Left kidney (tissue), 2 donors: ENCODE measurements around the gene NIT1. TPM values are rescaled to one million over a fixed set of nuclear protein-coding genes. Genes with fewer than 3 reads are reported as not detected.
"Not testable (repeated sequence)": the region's sequence is repeated elsewhere in the genome, so short reads cannot be mapped to it uniquely, and the experiment has no call there.

ENCODE experiments used
- DNase-seq: peaks from one replicate; pipeline ENCODE4 v3.0.0-alpha.2; 2013
- polyA plus RNA-seq: library from polyadenylated mRNA; unstranded; fragments of 120-200 nt; gene quantifications from one replicate; pipeline ENCODE4 v1.2.1, GENCODE V29; 2013; ENCODE audit not compliant: insufficient read length

Gene NIT1
- polyA plus RNA-seq, 1 donor: 50.5 TPM

DNA sequence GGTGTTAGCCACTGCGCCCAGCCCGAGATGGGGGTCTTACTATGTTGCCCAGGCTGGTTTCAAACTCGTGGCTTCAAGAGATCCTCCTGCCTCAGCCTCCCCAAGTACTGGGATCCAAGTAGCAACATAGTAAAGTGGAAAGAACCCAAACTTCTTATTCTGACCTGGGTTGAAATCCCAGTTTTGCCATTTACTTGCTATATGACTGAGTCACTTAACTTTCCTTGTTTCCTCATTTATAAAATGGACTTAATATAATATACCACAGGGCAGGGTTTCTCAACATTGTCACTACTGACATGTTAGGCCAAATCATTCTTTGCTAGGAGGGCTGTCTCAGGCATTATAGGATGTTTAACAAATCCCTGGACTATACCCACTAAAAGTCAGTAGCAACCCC lies 6.8 kb upstream of the NIT1 start:
- no peak for DNase-seq

DNA sequence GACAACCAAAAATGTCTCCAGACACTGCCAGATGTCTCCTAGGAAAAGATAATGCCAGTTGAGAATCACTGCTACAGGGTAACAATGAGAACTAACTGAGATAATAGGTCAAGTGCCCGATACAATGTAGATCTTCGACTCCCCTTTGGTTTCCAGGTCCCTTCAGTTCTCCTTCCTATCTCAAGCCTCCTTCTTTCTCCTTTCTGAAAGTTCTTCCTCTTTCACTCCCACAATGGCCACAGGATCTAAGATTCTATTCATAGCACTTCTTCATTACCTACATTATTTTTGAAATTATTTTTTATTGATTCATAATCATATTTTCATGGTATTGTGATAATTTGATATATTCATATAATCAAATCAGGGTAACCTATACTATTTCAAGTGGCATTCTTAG lies 6.4 kb upstream of the NIT1 start:
- no peak for DNase-seq

DNA sequence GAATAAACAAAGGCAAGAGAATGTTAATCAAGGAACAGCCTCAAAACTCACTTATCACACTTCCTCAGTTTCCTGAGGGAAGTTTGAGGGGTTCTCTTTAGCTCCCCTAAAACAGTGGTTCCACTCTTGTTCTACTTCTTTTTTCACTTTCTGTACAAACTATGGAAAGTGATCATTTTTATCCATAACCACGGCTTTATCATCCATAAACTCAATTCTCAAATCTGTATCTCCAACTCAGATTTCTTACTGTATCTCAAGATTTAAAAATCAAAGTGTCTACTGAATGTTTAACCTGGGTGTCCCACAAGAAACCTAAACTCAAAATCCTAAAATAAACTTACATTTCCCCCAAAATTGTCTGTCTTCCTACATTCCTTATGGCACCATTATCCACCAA lies 4.0 kb upstream of the NIT1 start:
- no peak for DNase-seq

DNA sequence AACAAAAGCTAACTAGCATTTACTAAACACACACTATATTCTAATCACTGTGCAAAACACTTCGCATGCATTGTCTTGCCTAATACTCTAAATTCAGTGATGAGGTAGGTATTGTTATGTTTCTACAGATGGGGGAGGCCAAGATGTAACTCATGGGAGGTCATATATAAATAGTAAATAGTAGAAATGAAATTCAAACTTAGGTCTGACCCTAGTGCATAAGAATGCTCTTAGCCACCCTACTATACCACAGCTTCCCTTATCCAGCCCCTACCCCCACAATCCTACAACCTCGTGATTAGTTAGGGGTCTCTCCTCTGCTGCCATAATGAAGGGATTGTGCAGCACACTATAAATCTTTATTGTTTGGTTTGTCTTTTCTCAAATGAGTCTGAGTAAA lies 3.3 kb upstream of the NIT1 start:
- DNase-seq: no peak

DNA sequence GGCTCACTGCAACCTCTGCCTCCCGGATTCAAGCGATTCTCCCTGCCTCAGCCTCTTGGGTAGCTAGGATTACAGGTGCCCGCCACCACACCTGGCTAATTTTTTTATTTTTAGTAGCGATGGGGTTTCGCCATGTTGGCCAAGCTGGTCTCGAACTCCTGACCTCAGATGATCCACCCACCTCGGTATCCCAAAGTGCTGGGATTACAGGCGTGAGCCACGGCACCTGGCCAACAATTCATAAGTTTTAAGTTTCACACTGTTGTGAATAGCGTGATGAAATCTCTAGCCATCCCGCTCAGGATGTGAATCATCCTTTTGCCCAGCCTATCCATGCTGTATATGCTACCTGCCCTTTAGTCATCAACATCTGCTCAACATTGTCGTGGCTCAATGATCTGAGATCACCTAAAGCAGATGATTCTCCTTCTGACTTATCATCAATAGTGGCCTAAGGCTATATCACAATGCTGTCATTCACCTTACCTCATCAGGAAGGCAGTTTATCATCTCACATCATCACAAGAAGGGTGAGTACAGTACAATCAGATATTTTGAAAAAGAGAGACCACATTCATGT lies 2.7 kb upstream of the NIT1 start:
- no peak for DNase-seq

DNA sequence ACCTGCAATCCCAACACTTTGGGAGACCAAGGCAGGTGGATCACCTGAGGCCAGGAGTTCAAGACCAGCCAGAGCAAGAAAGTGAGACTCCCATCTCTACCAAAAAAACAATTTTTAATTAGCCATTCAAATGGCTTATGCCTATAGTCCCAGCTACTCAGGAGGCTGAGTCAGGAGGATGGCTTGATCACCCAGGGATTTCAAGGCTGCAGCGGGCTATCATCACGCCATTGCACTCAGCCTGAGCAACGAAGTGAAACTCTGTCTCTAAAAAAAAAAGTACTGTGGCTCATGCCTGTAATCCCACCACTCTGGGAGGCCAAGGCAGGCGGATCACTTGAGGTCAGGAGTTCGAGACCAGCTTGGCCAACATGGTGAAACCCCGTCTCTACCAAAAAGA lies 1.9 kb upstream of the NIT1 start:
- not testable (repeated sequence) for DNase-seq

DNA sequence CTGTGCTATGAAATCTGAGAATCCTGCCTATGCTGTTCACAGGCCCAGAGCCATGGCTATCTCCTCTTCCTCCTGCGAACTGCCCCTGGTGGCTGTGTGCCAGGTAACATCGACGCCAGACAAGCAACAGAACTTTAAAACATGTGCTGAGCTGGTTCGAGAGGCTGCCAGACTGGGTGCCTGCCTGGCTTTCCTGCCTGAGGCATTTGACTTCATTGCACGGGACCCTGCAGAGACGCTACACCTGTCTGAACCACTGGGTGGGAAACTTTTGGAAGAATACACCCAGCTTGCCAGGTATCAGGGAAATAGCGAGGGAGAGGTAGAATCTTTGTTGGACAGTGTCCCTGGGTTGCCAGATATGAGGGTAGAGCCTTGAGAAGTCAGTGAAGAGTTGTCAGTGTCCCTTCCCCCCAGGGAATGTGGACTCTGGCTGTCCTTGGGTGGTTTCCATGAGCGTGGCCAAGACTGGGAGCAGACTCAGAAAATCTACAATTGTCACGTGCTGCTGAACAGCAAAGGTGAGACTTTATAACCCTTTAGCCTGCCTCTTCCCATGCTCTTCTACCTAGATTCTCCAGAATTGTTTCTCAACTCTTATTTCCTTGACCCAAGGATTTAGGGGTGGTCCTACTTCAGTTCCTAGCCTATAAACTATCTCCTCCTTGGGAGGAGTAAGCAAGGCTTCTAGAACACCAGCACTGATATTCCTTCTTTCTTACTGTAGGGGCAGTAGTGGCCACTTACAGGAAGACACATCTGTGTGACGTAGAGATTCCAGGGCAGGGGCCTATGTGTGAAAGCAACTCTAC lies 1.4 kb downstream of the NIT1 start:
- DNase-seq: peak; percentile 41

DNA sequence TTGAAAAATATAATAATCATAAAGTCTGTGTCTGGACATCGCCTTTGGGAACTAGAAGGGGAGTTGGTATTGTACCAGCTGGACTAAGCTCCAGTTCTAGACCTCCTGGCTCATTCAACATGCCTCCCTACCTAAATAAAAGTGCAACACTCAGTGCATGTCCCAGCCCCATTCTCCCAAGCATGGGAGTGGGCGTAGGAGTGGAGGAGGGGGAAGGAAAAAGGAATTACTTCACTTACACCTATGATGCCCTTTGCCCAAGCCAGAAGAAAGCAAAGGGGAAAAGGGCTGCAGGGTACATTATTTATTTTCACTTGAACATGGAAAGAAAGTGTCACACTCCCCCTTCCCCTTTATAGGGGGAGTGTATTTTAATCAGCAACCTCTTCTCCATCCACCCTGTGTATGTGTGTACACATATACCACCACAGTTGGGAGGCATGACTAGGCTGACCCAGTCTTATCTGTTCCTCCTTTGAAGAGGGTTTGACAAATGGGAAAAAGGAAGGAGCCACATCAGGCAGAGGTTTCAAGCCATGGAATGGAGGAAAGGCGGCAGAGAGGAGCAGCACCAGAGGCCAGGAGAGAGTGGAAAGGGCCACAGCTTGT lies 3.2 kb downstream of the NIT1 start:
- no peak for DNase-seq

DNA sequence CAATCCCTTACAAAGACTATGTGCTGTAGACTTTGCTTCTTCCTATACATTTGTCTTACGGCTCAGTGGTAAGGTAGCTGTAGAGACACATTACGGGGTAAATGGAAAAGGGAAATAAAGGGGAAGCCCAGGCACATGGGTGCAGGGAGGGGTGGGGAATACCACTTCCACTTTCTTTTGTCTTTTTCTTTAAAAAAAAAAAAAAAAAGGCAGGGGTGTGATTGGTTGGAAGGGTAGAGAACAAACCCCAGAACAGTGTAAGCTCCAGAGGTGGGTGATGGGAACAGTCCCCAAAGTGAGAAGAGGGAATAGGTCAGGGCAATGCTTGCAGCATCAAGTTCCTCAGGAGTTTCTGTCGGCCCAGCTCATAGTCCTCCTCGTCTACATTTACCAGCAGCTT lies 3.9 kb downstream of the NIT1 start:
- DNase-seq: no peak

DNA sequence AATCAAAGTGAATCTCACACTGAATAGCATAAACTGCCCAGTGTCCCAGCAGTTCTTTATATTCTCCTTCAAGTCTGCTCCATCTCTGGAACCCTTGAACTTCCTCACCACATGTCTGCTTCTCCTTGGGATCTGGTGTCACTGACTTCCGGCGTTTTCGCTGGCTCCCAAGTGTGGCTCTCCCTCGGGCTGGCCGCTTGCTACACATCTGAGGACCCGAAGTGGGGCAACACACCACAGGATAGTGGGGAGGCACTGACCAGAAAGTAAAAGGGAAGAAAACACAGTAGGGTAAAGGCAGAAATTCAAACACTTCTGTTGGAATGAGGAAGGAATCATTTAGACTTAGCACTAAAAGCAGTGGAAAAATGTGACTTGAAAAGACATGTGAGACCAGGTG lies 5.1 kb downstream of the NIT1 start:
- no peak for DNase-seq

DNA sequence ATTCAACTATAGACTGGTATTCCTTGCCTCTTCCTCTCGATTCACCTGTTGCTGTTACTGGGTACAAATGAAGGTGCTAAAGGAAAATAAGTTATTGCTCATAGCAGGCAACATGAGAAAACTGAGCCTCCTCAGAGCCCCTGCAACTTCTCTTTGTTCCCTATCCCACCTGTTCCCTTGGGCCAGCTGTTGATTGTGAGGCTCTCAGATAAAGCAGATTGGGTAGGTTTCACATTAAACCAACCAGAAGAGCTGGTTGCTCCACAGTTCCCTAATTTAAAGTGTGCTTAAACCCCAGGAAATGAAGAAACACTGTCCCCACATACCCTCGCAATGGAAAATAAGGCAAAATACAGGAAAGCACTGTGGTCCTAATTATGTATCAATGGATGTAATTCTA lies 9.7 kb downstream of the NIT1 start:
- DNase-seq: no peak

DNA sequence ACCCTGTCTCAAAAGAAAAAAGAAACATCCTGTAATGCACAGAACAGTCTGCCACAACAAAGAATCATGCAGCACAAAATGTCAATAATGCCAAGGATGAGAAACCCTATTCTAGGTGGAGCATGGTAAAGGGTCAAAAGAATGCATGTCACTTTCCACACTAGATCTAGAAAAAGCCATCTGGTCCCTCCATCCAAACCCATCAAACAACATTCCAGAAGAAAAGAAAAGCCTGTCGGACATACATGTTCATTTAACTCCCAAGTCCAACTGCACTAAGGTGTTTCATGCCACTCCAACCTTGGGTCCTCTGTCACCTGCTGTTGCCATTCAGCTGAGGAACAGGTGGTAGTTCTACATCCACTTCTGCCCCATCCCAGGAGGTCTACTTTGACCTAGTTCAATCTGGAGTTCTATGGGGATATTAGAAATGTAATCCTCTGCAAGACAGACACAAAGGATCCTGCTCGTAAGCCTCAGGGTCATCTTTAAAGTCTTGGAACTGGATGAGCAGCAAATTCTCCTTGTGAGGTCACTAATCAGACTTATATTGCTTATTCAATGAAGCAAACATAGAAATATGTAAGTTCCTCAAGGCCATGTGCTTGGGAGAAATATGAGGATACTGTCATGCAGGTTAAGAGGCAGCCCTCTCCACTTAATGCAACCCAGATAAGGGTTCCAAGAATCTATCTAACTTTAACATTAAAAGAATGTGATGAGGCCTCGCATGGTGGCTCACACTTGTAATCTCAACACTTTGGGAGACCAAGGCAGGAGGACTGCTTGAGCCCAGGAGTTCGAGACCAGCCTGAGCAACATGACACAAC lies 10.9 kb downstream of the NIT1 start:
- DNase-seq: no peak

DNA sequence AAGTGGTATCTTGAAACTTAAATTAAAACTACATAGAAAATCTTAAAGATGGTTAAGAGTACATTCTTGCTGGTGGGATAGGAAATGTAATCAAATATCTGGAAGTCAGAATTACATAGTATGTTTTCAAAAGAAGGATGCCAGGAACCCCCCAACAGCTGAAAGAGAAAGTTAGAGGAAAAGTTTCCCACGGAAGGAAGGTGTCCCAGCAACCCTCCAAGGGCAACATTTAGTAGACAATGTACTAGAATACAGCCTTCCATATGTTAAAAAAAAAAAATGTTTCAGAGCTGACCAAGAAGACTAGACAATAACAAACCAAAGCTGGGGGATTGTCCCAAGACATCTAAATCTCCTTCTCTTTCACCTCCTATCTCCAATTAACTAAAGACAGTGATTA lies 12.4 kb downstream of the NIT1 start:
- no peak for DNase-seq

DNA sequence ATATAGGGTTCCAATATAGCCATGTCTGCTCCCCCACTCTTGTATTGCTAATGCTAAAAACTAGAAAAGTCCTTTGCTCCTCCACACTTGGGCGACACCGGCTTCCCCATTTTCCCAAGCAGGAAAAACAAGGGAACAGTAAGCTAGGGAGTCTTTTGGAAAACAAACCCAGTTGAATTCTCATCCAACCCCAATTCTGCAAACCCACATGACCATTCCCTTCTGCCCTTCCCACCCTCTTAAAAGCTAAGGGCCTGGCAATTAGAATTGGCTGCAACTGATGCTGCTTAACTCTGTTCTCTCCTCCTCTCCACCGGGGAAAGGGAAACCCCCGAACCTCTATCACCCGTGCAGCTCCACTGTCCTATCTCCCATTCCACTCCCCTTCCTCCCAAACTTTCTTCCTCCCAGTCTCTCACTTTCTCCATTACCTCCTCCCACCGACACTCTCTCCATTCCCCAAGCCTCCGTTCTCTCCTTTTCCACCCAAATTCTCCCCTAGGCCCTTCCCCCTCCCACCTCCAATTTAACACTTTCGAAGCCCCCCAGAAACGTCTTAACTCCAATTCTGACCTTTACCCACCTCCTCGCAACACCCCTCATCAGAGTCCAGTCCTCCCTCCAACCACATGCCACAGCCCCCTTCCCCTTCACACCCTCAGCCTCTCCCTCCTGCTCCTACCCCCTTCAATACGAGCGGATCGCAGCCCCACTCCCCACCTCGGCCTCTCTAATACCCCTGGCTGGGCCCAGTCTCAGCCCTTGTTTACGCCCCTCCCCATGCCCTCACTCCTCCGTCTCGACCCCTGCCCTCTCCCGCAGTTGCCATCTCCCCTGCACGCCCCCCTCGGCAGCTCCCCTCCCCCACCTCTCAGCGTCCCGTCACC lies 13.9 kb downstream of the NIT1 start:
- no peak for DNase-seq

DNA sequence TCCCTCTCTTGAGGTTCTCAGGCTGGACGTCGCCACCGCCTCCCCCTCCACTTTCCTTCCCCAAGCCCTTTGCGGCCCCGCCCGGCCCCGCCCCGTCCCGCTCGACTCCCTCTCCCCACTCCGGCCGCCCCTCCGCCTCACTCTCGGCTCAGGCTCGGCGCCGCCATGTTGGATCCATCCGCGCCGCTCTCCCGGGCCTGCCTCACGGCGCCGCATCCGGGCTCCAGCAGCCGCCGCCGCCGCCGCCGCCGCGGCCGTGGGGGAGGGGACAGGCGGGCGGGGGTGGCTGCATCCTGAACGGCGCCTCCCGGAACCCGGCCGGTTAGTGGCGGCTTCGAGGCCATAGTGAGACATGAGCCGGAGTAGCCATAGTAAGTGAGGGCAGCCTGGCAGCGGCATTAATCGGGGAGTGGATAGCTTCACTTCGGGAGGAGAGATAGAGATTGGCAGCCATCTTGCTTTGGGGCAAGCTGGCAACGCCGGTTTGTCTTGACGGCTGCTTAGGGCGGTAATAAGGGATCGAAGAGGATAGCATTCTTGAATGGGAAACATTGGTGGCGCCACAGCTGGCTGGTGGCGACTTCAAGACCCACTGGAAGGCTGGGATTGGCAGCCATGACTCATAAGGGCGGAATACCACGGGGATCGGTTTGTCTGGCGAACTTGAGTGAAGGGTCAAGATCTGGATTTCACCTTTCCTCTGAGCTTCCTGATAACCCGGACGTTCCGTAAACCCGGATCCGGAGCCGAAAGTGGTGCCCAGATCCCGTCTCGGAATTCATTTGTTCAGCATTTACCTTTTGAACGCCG lies 14.7 kb downstream of the NIT1 start, which contains the start of gene DEDD:
Gene DEDD, minus strand, starts transcription at position 258 of the 810 bp plus-strand sequence. CDS start 8,205 bp downstream, outside the sequence.
- peak; percentile 93 for DNase-seq

DNA sequence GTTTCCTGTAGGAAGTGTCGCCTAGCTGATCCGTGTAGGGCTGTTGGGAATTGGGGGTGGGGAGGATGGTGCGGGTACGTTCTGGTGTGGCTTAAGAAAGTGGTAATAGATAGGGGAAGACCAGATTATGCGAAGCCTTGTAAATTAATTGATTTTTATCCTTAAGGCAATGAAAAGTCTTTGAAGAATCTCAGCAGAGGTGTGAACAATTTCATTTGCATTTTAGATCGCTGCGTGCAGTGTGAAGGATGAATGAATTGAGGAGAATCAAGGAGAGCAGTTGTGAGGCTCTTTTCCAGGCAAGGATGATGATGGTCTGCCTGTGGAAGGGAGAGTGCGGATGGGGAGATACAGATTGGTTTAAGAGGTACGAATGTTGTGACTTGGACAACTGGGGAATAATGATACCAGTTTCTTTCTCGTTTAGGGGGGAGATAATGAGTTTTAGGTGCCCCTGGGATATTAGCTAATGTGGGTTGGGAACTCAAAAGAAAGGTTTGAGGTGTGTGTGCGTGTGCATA lies 15.4 kb downstream of the NIT1 start:
- no peak for DNase-seq

DNA sequence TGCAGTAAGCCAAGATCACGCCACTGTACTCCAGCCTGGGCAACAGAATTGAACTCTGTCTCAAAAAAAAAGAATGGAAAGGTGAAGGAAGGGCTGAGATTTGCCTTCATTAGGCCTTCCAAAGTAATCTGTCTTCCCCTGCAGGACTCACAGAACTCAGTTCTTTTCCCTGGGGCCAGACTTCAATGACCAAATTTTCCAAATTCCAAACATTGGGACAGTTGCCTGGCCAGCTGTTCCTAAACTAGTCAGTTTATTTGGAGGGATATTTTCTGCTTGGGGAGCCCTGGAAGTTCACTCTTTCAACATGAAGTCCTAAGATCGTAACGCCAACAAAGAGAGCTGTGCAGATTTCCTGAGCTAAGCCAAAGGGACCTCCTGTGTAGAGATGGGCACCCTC lies 20.0 kb downstream of the NIT1 start:
- no peak for DNase-seq

DNA sequence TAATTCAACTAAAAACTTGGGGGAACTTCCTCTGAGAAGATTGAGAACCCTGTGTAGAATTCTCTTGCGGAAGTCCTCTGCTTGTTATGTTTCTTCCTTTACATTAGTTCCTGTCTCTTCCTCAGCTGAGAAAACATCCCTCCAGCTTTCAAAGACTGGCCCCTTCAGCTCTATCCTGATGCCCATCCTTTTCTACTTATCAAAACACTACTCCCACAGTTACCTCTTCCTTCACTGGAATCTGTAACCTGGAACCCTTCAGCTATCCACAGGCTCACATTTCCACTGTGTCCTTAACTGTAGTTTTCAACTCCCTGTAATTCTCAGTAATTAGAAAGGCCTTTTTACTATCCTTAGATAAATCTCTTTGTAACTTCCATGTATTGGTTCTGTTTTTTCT lies 20.5 kb downstream of the NIT1 start:
- peak; percentile 21 for DNase-seq

DNA sequence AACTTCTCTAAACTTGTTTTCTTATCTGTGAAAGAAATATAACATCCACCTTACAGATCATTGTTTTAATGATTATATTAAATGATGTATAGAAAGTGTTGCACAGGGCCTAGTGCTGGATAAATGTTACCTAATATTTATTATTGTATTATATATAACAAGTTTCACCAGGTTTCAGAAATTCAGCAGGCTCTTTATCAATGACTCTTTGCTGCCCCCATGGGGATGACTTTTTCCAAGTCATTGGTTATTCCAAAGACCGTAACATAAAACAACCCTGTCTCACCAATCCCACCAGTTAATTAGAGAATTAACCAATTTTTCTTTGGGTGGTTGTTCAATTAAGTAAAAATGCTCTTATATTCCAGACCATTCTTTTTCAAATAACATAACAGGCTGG lies 21.9 kb downstream of the NIT1 start:
- peak; percentile 56 for DNase-seq

DNA sequence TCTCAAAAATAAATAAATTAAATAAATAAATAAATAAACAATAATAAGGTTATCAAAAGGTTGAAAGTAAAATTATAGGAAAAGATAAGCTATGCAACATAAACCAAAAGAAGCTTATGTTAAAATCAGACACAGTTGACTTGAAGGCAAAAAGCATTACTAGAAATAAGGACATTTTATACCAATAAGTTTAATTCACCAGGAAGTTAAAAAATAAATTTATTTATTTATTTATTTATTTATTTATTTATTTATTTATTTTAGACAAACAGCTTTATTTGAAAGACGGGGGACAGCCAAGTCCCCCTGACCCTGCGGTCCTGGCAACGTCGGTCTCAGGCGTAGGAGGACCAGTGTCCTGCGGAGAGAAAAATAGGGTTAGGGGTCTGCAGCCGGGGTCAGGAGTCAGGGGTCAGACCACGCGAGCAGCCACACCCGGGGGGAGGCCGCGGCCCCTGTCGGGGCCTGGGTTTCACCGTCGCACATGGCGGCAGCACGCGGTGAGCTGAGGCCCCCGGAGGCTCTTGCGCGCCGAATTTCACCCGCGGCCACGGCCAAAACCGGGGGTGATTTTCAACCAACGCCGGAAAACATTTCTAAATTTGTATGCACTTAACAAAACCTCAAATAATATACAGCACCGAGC lies 23.0 kb downstream of the NIT1 start:
- DNase-seq: no peak
